ENCODE results near the gene PIAS1.

DNA sequence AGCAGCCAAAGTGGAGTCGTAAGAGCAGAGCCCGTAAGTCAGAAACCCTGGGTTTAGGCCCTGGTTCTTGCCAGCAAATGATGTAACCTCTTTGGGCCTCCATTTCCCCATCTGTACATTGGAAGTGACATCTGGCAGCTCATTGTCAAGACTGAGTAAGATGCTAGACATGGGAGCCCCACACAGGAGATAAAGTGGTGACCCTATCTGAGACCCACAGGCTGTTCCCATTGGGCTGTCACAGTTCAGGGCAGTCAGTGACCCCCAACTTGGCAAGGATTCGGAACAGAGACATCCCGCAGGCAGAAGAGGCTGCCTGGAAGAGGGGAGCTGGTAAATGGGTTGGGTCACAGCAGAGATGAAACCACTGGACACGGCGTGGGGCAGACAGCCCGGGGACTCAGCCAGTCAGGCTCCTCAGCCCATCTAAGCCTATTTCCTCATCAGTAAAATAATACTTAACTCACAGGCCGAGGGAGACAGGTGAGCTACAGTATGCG lies 173.6 kb downstream of the PIAS1 start:
- TF ChIP-seq, protein P1, sequence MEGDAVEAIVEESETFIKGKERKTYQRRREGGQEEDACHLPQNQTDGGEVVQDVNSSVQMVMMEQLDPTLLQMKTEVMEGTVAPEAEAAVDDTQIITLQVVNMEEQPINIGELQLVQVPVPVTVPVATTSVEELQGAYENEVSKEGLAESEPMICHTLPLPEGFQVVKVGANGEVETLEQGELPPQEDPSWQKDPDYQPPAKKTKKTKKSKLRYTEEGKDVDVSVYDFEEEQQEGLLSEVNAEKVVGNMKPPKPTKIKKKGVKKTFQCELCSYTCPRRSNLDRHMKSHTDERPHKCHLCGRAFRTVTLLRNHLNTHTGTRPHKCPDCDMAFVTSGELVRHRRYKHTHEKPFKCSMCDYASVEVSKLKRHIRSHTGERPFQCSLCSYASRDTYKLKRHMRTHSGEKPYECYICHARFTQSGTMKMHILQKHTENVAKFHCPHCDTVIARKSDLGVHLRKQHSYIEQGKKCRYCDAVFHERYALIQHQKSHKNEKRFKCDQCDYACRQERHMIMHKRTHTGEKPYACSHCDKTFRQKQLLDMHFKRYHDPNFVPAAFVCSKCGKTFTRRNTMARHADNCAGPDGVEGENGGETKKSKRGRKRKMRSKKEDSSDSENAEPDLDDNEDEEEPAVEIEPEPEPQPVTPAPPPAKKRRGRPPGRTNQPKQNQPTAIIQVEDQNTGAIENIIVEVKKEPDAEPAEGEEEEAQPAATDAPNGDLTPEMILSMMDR (IDR thresholded peaks at IDR 0.05) = no peak
- TF ChIP-seq POLR2A (IDR thresholded peaks at IDR 0.05) = no peak
